Astrocyte (in vitro differentiated cells and primary cell): ENCODE results near the gene DSN1.

Source experiments
- EZH2 ChIP-seq: IDR thresholded peaks from 2 replicates; pipeline ENCODE4 v1.6.1; 2012; ENCODE audit warnings: mild to moderate bottlenecking, low read length, inconsistent platforms; ENCODE audit not compliant: insufficient read depth
- TF ChIP-seq, protein P1 (sequence below): IDR thresholded peaks from 2 replicates; pipeline ENCODE4 v1.5.1; 2011; ENCODE audit warnings: low read depth, mild to moderate bottlenecking, inconsistent platforms, low read length, moderate library complexity; ENCODE audit not compliant: insufficient read depth

DNA sequence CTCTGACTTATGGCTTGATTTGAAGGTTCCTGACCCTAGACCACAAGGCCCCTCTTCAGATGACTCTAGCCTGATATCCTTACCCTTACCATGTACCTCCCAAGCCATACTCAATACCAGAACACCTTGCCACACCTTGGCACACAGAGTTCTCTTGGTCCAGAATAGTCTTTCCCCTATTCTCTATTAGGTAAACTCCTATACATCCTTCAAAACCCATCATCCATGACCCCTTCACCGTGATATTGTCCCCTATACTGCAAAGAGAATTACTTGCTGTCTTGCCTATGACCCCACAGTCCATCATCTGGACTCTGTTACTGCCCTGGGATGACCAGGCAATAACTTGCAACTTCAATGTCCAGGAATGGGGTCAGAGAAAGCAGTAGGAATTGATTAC lies 31.8 kb upstream of the DSN1 start:
- TF ChIP-seq, protein P1, sequence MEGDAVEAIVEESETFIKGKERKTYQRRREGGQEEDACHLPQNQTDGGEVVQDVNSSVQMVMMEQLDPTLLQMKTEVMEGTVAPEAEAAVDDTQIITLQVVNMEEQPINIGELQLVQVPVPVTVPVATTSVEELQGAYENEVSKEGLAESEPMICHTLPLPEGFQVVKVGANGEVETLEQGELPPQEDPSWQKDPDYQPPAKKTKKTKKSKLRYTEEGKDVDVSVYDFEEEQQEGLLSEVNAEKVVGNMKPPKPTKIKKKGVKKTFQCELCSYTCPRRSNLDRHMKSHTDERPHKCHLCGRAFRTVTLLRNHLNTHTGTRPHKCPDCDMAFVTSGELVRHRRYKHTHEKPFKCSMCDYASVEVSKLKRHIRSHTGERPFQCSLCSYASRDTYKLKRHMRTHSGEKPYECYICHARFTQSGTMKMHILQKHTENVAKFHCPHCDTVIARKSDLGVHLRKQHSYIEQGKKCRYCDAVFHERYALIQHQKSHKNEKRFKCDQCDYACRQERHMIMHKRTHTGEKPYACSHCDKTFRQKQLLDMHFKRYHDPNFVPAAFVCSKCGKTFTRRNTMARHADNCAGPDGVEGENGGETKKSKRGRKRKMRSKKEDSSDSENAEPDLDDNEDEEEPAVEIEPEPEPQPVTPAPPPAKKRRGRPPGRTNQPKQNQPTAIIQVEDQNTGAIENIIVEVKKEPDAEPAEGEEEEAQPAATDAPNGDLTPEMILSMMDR: no peak
- no peak for TF ChIP-seq EZH2
